ENCODE measurements around the gene SPINT4.

- TF ChIP-seq, protein P1, sequence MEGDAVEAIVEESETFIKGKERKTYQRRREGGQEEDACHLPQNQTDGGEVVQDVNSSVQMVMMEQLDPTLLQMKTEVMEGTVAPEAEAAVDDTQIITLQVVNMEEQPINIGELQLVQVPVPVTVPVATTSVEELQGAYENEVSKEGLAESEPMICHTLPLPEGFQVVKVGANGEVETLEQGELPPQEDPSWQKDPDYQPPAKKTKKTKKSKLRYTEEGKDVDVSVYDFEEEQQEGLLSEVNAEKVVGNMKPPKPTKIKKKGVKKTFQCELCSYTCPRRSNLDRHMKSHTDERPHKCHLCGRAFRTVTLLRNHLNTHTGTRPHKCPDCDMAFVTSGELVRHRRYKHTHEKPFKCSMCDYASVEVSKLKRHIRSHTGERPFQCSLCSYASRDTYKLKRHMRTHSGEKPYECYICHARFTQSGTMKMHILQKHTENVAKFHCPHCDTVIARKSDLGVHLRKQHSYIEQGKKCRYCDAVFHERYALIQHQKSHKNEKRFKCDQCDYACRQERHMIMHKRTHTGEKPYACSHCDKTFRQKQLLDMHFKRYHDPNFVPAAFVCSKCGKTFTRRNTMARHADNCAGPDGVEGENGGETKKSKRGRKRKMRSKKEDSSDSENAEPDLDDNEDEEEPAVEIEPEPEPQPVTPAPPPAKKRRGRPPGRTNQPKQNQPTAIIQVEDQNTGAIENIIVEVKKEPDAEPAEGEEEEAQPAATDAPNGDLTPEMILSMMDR (IDR thresholded peaks at IDR 0.05; ENCODE audit: low read length), result no peak
- TF ChIP-seq EZH2 (IDR thresholded peaks at IDR 0.05; ENCODE audit: borderline replicate concordance, low read length), result no peak
Observed at GRCh38 chr20:45765980-45766379, 43.8 kb downstream of the SPINT4 start.
